GM12878 (cell line): ENCODE measurements around the gene PAFAH2.

Experiments used
- ATF3 ChIP-seq: IDR thresholded peaks from 2 replicates; pipeline ENCODE4 v1.6.1; 2011; ENCODE audit warnings: low read depth, mild to moderate bottlenecking, low read length, moderate library complexity, borderline replicate concordance; ENCODE audit errors: extremely low read depth
- BRCA1 ChIP-seq: IDR thresholded peaks from 2 replicates; pipeline ENCODE4 v1.6.1; 2011; ENCODE audit warnings: low read depth, low read length, improper control_type of control experiment
- E4F1 ChIP-seq: fragments of 450-650 bp; IDR thresholded peaks from 2 replicates; pipeline ENCODE4 v1.6.1; 2018; ENCODE audit warnings: borderline replicate concordance, mild to moderate bottlenecking; ENCODE audit not compliant: partially characterized antibody
- EP300 ChIP-seq, 2 experiments: fragments of 150-350 bp in 1 of 2; IDR thresholded peaks; 2 replicates each; pipeline ENCODE4 v1.6.1; 2011 to 2012; ENCODE audit warnings: low read depth in 2 of 2, low read length in 2 of 2, borderline replicate concordance in 1 of 2, improper control_type of control experiment in 1 of 2, inconsistent platforms in 1 of 2; ENCODE audit not compliant: control insufficient read depth in 1 of 2
- FOS ChIP-seq: IDR thresholded peaks from 3 replicates; pipeline ENCODE4 v1.6.1; 2011; ENCODE audit warnings: borderline replicate concordance; ENCODE audit not compliant: insufficient read length; ENCODE audit errors: extremely low read depth
- MTA3 ChIP-seq: IDR thresholded peaks from 2 replicates; pipeline ENCODE4 v1.6.1; 2012; ENCODE audit warnings: low read length, inconsistent platforms, borderline replicate concordance
- TAF1 ChIP-seq: IDR thresholded peaks from 2 replicates; pipeline ENCODE4 v1.6.1; 2011; ENCODE audit warnings: mild to moderate bottlenecking, low read depth, low read length, borderline replicate concordance
- TCF3 ChIP-seq: IDR thresholded peaks from 2 replicates; pipeline ENCODE4 v1.6.1; 2012; ENCODE audit warnings: low read depth, mild to moderate bottlenecking, low read length, borderline replicate concordance; ENCODE audit not compliant: insufficient read depth
- YY1 ChIP-seq: IDR thresholded peaks from 2 replicates; pipeline ENCODE4 v1.6.1; 2011; ENCODE audit warnings: low read depth, mild to moderate bottlenecking, low read length

- TF ChIP-seq TAF1 (no peak), FOS (no peak), BRCA1 (no peak), MTA3 (no peak), ATF3 (no peak), YY1 (no peak), EP300 (IDR thresholded peaks at IDR 0.05; ENCODE audit: borderline replicate concordance in 1 of 2, control insufficient read depth in 1 of 2, low read depth in 2 of 2, low read length in 2 of 2) (no peak), TCF3 (no peak), E4F1 (no peak)
Observed at GRCh38 chr1:26006710-26007109, 8.8 kb upstream of the PAFAH2 start.
